ENCODE results near the gene LRRC14B.
"Not testable (repeated sequence)": the region's sequence is repeated elsewhere in the genome, so short reads cannot be mapped to it uniquely, and the experiment has no call there.

Gene LRRC14B

GRCh38 chr5:241045-241669 lies 49.9 kb downstream of the LRRC14B start:
- not testable (repeated sequence) for DNase-seq (ENCODE audit: low spot score)

GRCh38 chr5:243683-244367 lies 52.5 kb downstream of the LRRC14B start:
- not testable (repeated sequence) for DNase-seq (ENCODE audit: low spot score)

GRCh38 chr5:245717-246116 lies 54.4 kb downstream of the LRRC14B start:
- not testable (repeated sequence) for DNase-seq (ENCODE audit: low spot score)
